ENCODE data around the gene TRPT1.
"Not testable (repeated sequence)": the region's sequence is repeated elsewhere in the genome, so short reads cannot be mapped to it uniquely, and the experiment has no call there.

Gene TRPT1

DNA sequence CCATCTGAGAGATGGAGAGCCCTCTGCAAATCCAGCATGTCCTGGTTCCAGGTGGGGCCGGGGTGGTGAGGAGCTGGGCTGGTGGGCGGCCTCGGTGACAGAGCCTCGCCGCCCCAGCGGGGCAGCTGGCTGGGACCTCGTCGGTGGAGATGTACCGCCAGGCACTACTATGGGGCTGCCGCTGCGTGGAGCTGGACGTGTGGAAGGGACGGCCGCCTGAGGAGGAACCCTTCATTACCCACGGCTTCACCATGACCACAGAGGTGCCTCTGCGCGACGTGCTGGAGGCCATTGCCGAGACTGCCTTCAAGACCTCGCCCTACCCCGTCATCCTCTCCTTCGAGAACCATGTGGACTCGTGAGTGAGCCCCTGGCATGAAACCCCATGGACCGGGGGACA, 32.4 kb upstream of the TRPT1 start:
- DNase-seq: no peak

DNA sequence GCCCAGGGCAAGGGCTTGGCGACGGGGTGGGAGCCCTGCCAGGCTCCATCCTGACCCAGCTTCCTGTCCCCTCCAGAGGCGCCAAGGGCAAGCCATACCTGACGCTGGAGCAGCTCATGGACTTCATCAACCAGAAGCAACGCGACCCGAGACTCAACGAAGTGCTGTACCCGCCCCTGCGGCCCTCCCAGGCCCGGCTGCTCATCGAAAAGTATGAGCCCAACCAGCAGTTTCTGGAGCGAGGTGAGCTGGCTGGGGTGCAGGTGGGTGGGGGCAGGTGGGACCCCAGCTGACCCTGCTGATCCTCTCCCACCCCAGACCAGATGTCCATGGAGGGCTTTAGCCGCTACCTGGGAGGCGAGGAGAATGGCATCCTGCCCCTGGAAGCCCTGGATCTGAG, 30.3 kb upstream of the TRPT1 start:
- no peak for DNase-seq

- no peak for DNase-seq
Measured at GRCh38 chr11:64255135-64256128, 29.4 kb upstream of the TRPT1 start.

GRCh38 chr11:64254326-64254725, 28.3 kb upstream of the TRPT1 start:
- DNase-seq: no peak

DNA sequence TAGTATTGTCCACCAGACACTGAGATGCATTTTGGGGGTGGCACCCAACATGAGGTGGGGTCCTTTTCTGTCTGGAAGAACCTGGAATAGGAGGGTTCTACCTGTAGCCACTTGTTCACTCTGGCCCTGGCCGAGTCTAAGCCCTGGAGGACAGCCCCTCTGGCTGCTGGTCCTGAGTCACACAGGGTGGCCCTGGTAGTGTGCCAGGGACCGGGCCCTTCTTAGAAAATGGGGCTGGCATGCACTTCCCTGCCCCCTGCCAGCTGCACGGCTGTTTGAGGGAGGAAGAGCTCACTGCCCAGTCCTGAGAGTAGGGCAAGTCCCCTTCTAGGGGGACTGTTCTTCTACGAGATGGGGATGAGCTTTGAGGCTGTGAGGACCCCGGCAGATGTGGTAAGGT, 27.5 kb upstream of the TRPT1 start:
- no peak for DNase-seq

DNA sequence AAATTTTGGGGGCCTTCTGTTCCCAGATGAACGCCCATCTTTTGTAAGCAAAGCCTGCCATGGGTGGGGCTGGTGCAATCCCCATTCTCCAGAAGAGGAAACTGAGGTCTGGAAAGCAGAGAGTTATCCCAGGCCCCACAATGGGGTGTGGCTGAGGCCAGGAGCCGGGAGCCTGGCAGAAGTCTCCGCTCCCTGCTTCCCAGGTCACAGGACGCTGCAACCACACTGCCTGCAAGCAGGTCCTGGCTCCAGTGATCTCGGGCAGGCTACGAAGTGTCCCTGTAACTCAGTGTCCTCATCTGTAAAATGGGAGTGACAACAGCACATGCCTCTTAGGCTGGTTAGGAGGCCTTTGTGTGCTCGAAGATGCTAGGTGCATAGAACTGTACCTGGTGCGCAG, 27.1 kb upstream of the TRPT1 start:
- DNase-seq: no peak

GRCh38 chr11:64252003-64252872, 26.3 kb upstream of the TRPT1 start:
- no peak for DNase-seq

DNA sequence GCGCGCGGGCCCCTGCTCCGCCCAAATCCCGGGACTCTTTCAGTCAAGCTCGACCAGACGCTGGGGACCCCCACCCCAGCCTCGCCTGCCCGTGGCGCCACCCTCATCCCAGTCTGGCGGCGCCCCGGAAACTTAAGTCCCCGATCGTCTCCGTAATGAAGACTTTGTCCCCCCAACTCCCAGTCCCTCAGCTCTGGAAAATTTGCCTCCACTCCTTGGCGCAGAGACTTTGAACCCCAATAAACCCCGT, 25.7 kb upstream of the TRPT1 start:
- DNase-seq: no peak

- DNase-seq: no peak
Measured at GRCh38 chr11:64251016-64251752, 25.2 kb upstream of the TRPT1 start, which contains the start of gene PLCB3. Gene PLCB3 (plus strand): TSS chr11:64251530. CDS start chr11:64251650, 120 bp downstream.

DNA sequence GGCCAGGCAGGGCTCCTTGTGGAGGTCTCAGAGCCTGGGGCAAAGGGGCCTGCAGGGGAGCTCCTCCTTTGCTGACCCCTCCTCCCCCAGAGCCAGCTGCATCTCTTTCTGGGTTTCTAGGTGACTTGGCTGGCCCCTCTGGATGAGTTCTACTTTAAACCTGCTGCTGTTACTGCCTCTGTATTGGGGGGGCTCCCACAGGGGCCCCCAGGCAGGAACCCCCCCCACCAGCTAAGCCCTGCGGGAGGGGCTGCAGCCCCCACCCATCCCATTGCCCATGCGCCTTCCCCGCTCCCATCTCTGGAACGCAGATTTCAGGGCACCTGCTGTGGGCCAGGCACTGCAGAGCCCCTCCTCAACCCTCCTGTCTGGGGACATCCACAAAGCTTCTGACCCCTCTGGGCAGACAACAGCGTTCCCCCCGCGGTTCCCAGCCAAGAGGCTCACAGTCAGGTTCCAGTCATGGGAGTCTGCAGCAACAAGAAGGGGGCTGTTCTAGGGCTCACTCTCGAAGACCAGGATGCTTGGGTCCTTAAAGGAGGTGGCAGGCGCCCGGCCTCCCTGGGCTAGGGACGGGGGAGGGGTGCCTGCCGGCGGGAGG, 24.5 kb upstream of the TRPT1 start:
- DNase-seq: no peak

DNA sequence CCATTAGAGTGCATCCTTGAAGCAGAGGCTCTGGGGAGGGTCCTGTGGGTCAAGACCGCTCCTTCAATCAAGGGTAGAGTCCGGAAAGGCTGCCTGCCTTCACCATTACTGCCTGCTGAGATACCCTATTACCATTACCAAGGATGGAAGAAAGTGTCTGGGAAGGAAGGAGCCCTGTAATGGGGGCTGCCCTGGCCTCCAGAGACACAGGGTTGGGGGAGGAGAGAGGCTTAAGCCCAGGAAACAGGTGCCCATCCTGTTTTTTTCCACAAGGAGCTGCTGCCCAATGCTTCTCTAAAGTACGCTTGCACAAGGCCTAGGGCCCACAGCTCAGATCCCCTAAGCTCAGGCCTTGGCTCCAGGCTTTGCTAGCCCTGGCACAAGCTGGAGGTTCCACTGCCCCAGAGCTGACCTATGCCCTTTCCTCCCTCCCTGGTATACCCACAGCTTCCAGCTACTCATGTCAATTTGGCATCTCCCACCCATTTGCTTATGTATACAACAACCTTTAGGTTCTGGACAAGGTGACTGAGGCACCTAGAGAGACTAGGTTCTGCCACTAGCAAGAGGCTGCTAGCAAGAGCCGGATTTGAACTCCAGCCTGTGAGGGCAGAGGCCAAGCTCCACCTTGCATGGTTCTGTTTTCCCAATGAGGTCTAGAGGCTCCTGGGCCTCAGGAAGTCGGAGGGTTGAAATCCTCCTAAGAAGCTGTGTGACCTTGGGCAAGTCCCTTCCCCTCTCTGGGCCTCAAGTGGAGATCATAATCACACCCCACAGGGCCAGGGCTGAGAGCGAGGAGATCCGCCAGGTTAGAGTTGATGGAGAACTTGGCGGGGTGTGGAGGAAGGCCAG, 23.8 kb upstream of the TRPT1 start:
- no peak for DNase-seq

- no peak for DNase-seq
Measured at GRCh38 chr11:64249038-64249437, 23.1 kb upstream of the TRPT1 start.

- no peak for DNase-seq
Measured at GRCh38 chr11:64248578-64248977, 22.6 kb upstream of the TRPT1 start.

DNA sequence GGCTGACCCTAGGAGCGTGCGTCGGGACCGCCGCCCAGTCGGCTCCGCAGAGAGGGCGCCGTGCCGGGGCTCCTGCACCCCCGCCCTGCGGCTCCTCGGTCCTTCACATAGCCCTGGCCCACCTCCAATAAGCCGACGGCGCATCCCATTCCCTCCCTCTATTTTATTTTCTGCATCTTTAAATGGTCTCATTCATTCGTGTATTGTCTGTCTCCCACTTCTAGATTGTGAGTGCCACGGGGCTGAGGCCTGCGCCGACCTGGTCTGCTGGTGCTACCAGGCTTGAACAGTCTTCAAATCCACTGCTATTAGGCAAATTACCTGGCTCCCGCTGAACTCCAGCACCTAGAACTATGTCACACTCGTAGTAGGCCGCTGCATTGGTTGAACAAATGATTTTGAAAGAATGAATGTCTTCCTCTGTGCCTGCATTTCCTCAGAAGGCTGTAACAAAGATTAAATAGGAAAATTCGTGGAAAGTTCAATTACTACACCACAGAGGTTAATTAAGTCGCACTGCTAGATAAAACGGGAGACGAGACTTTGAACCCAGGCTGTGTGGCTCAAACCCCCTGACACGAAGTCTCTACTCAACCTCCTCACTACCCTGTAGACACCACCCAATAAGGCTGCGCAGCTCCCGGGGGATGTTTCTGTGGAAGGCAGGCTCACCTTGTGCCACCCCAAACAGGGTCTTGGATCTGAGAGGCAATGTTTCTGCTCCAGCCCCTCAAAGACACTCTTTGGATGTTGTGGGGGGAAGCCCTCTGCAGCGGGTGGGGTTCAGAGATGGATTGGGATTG, 21.9 kb upstream of the TRPT1 start:
- DNase-seq: no peak

- DNase-seq: peak; percentile 62
Measured at GRCh38 chr11:64246871-64247728, 21.1 kb upstream of the TRPT1 start, which contains the start of gene PPP1R14B. Gene PPP1R14B (minus strand): TSS chr11:64246943. CDS start chr11:64246673, 270 bp downstream.

DNA sequence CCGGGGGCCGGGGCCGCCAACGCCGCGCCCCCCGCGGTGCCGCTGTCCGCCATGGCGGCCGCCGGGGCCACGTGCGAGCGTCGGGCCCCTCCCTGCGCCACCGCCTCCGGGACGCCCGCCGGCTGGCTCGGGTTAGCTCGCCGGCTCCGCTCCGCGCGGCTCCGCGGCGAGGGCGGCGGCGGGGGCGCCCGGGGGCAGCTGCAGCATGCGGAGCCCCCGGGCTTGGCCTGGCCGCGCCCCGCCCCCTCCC, 20.6 kb upstream of the TRPT1 start:
- DNase-seq: not testable (repeated sequence)

GRCh38 chr11:64245797-64246620, 20.0 kb upstream of the TRPT1 start:
- no peak for DNase-seq

DNA sequence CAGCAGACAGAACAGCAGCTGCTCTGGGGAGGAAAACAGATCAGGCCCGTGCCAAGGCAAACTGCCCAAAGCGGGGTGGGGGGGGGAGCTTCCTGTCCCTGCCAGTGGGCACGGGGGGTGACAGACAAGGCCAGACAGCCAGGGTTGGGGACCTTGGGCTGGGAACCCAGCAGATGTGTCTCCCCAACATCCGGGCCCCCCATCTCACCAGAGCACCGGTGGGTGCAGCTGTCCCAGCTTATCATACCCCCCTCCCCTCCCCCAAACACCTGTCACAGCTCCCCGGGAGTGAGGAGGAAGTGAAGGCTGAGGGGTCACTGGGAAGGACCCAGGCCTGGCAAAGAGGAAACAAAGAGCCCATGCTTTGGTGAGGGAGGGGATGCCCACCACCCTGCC, 19.4 kb upstream of the TRPT1 start:
- DNase-seq: no peak

DNA sequence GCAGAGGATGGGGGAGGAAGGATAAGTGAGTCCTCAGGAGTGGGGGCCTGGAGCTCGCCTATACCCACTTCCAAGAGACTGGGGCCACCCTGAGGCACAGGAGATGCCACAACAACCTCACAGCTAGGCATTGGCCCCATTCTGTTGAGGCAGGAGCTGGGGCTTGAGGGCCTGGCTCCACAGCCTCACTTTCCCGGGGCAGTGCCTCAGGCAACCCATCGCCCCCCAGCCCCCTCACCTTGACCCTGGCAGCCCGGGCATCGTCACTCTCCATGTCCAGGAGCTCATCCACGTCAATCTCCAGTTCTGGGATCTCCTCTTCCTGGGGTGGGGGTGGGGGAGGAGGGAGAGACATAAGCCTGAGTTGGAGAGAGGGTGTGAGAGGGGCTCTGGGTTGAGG, 19.0 kb upstream of the TRPT1 start:
- no peak for DNase-seq
